ENCODE data around the gene NPTXR.

The NPTXR gene

DNA sequence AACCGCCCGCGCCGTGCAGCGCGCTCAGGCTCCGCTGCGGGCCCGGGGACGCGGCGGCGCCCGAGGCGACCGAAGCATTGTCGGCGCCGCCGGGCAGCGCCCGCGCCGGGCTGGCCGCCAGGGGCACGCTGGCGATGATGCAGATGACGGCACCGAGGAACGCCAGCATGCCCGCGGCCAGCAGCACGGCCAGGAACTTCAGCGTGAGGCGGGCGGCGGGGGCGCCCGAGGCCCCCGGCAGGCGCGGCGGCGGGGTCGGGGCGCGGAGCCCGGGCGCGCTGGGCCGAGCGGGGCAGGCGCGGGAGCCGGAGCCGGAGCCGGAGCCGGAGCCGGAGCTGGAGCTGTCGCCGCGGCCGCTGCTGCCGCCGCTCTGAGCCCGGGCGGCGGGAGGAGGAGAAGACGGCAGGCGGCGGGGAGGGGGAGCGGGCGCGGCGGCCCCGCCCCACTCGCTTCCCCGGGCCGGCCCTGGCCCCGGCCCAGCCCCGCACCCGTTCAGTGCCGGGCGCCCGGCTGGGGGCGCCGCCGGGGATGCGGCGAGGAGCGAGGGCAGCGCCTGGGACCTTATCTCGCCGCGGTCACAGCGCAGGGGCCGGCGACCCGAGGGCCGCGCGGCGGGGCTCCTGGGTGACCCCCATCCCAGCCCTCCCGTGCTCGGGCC is at the start of gene NPTXR:
NPTXR (minus strand) TSS at position 372 of the 658 bp plus-strand sequence.
- DNase-seq, result peak; percentile 35

- no peak for DNase-seq
These were observed 47.4 kb upstream of the NPTXR start for GRCh38 chr22:38891256-38891655.

DNA sequence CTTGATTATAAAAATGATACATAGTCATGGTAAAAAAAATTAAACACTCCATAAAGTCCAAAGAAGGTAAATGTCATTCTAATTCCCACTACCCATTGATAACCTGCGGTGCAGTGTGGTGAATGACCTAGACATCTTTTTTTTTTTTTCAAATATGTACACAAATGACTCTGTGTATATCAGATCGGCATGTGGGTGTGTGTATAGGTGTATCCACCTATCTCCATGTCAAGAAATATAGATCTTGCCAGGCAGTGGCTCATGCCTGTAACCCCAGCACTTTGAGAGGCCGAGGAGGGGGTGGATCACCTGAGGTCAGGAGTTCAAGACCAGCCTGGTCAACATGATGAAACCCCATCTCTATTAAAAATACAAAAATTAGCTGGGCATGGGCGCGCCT is 46.5 kb upstream of the NPTXR start:
- DNase-seq, result no peak

DNA sequence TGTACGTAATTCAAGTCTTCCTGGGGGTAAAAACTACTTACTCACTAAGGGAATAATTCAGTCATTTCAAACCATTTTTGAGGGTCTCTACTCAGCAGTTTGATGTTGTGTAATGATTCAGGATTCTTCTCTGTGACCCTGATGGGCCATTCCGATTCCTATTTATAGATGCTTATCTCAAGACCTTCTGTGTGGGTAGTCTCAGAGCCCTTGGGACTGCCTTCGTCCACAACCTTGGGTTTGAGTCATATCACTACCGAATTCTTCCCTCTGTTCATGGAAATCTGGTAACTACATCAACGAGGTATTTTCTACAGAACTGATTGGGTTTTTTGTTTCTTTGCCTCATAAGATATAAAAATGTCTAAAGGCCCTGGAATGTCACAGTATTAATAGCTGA is 42.5 kb upstream of the NPTXR start:
- no peak for DNase-seq

DNA sequence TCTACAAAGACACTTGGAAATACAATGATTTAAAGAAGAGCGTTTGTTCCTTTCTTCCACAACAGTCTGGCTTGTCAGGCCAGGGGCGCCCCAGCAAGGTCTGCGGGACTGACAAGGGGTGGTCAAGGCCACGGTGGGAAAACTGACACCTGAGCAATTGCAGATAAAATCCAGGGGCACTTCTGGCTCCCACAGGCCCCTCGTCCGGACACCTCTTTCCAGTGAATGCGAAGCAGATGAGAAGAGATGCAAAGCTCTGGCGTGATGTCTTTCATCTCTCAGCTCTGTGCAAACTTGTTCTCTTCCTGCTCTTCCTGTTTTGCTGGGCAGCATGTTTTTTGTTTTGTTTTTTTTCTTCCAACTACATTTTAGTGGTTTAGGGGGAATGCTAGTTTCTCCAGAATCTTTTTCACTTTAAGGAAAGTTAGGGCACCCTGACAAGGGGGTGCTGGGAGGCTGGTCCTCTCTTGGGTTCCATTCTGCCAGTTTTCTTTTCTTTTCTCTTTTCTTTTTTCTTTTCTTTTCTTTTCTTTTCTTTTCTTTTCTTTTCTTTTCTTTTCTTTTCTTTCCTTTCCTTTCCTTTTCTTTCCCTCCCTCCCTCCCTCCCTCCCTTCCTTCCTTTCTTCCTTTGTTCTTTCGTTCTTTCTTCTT is 39.3 kb upstream of the NPTXR start:
- DNase-seq, result no peak

- no peak for DNase-seq
These were observed 38.4 kb upstream of the NPTXR start for GRCh38 chr22:38881997-38882879.

GRCh38 chr22:38881464-38881871 is 37.6 kb upstream of the NPTXR start:
- DNase-seq, result no peak

- DNase-seq, result no peak
These were observed 36.1 kb upstream of the NPTXR start for GRCh38 chr22:38879961-38880360.

GRCh38 chr22:38879108-38879729 is 35.4 kb upstream of the NPTXR start:
- DNase-seq, result no peak

DNA sequence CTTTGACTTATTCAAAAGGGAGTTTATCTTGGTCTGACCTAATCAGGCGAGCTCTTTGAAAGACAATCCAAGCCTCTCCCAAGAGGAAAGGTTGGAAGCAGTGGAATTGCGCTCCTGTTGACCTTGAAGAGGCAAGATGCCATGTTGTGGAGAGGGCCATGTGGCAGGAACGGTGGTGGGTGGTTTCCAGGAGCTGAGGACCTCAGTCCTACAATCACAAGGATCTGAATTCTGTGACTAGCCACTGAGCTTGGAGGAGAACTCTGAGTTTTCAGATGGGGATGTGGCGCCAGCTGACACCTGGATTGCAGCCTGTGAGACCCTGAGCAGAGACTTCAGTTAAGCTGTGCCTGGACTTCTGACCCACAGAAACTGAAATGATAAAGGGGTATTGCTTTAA is 34.2 kb upstream of the NPTXR start:
- DNase-seq, result no peak

GRCh38 chr22:38874529-38875222 is 30.8 kb upstream of the NPTXR start:
- no peak for DNase-seq

GRCh38 chr22:38873469-38874411 is 29.9 kb upstream of the NPTXR start:
- peak; percentile 63 for DNase-seq

- DNase-seq, result no peak
These were observed 29.0 kb upstream of the NPTXR start for GRCh38 chr22:38872831-38873248.

GRCh38 chr22:38872172-38872830 is 28.5 kb upstream of the NPTXR start, which contains the start of gene CBX6:
Gene CBX6, minus strand, starts transcription at chr22:38872216. Its CDS starts 26 bp downstream, at chr22:38872190.
- DNase-seq, result peak; percentile 95

DNA sequence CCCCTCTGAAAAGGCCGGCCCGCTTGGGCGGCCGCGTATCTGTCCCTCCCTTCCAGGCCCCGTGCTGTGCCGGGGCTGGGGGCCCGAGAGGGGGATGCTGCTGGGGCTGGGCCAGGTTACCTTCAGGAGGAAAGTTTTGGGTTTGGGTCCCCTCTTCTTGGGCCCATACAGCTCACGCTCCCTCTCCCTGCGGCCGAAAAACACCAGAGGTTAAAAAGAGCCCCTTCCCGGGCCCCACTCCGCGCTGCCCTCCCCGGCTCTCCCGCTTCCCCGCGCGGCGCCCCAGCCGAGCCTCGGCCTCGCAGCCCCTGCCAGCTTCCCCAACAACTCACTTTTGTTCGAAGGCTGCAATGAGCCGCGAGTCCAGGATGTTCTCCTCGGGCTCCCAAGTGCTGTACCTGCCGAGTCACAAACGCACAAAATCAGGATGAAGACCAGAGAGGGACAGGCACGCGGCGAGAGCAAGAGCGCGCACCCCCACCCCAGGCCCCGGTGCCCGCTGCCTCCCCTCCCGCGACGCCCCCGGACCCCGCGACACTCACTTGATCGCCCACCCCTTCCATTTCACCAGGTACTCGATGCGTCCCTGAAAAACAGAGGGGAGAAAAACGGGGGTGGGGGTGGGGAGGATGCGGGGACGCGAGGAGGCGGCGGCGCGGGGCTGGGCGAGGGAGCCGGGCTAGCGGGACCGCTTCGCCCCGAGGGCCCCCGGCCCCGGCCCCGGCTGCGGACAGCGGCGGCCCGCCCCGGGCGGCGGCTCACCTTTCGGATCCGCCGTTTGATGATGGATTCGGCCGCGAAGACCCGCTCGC is 27.7 kb upstream of the NPTXR start:
- DNase-seq, result no peak

DNA sequence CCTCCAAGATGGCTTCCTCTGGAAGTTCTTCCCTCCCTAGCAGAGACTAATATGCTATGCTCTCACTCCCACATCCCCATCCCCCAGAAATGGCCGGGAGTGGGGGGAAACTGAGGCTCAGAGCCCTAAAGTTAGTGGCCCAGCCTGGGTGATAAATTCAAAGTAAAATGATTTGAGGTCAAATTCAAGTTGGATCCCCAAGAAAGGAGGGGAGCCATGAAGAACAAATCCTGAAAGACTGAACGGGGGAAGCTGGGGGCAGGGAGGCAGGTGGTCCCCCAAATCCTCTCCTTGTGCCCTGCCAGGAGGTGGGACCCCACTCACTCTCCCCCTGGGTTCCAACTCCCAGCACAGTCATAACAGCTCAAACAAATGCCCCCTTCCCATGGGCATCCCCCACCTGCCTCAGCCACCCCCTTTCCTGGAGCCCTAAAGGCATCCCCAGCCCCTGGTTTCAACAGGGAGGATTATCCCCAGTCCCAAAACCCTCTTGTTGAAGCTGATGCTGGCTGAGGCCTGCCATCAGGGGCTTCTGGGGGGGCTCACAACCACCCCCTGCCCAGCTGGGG is 27.0 kb upstream of the NPTXR start:
- DNase-seq, result no peak

GRCh38 chr22:38870312-38870741 is 26.5 kb upstream of the NPTXR start:
- DNase-seq, result peak; percentile 85

DNA sequence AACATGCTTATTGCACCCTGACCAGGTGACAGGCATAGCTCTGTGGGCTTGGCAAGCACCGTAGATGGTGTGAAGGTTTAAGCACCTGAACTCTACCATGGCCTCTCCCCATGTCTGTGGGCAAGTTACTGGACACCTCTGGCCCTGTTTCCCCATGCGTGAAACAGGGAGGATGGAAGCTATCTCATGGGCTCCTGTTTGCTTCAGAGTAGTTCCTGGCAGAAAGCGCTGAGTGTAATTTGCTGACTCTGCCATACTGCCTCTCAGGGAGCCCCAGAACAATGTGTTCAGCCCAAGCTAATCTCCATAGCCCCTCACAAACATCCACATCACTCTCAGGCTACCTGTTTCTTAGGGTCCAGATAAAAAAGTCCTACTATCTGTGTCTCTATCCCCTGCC is 25.8 kb upstream of the NPTXR start:
- DNase-seq, result no peak

- peak; percentile 84 for DNase-seq
These were observed 25.1 kb upstream of the NPTXR start for GRCh38 chr22:38868886-38869381.

All from activated gamma-delta T cell treated with Interleukin-2 at 50 U/mL for 16 hours (primary cell).